UCSD-AML1 (cell line): ENCODE data around the gene DHX34.
"Not testable (repeated sequence)": the region's sequence is repeated elsewhere in the genome, so short reads cannot be mapped to it uniquely, and the experiment has no call there.

Source experiments
- DNase-seq: peaks from one replicate; lab custom pipeline; 2025; ENCODE audit not compliant: unreplicated experiment; lab: John Stamatoyannopoulos, UW

Gene DHX34

GRCh38 chr19:47388721-47389120 is 39.6 kb downstream of the DHX34 start:
- DNase-seq, result not testable (repeated sequence)

GRCh38 chr19:47389150-47389556 is 40.0 kb downstream of the DHX34 start:
- DNase-seq, result no peak

GRCh38 chr19:47390533-47391488 is 41.7 kb downstream of the DHX34 start:
- no peak for DNase-seq

- peak; percentile 70 for DNase-seq
Observed at GRCh38 chr19:47391510-47392223, 42.6 kb downstream of the DHX34 start.

- DNase-seq, result no peak
Observed at GRCh38 chr19:47398707-47399597, 49.8 kb downstream of the DHX34 start.

GRCh38 chr19:47402504-47402903 is 53.4 kb downstream of the DHX34 start:
- DNase-seq, result no peak

- no peak for DNase-seq
Observed at GRCh38 chr19:47404334-47405196, 55.5 kb downstream of the DHX34 start.

- no peak for DNase-seq
Observed at GRCh38 chr19:47405197-47405550, 56.1 kb downstream of the DHX34 start.

- DNase-seq, result no peak
Observed at GRCh38 chr19:47405854-47406417, 56.8 kb downstream of the DHX34 start.

GRCh38 chr19:47406711-47407416 is 57.7 kb downstream of the DHX34 start:
- peak; percentile 38 for DNase-seq

- DNase-seq, result no peak
Observed at GRCh38 chr19:47407417-47407774, 58.3 kb downstream of the DHX34 start.

GRCh38 chr19:47408156-47408938 is 59.2 kb downstream of the DHX34 start:
- no peak for DNase-seq

GRCh38 chr19:47411101-47411500 is 62.0 kb downstream of the DHX34 start:
- DNase-seq, result no peak

- DNase-seq, result not testable (repeated sequence)
Observed at GRCh38 chr19:47411696-47412095, 62.6 kb downstream of the DHX34 start.

GRCh38 chr19:47413941-47414340 is 64.8 kb downstream of the DHX34 start:
- no peak for DNase-seq

- DNase-seq, result peak; percentile 64
Observed at GRCh38 chr19:47414469-47414868, 65.4 kb downstream of the DHX34 start.

- no peak for DNase-seq
Observed at GRCh38 chr19:47415953-47416642, 67.0 kb downstream of the DHX34 start.

- no peak for DNase-seq
Observed at GRCh38 chr19:47416643-47416985, 67.5 kb downstream of the DHX34 start.
